ENCODE data around the gene CAPZA1. TPM values are rescaled to one million over a fixed set of nuclear protein-coding genes. Genes with fewer than 3 reads are reported as not detected.

Gene CAPZA1
- total RNA-seq, 1 donor from 2014 or later, result 121 TPM

- no peak overlapping the region for H3K4me3 Mint-ChIP-seq (ENCODE audit: unreplicated experiment)
- no peak overlapping the region for H3K27ac Mint-ChIP-seq (ENCODE audit: unreplicated experiment)
- H3K36me3 Mint-ChIP-seq (ENCODE audit: low read depth), result no peaks in the 10 kb centered on the region
- H3K9me3 Mint-ChIP-seq (ENCODE audit: low read depth), result no peaks in the 10 kb centered on the region
- peaks cover 26% of the 10 kb centered on the region for H3K4me1 Mint-ChIP-seq (ENCODE audit: low read depth)
- TF ChIP-seq CTCF (IDR thresholded peaks at IDR 0.05), result no peak
- no peaks in the 10 kb centered on the region for H3K27me3 Mint-ChIP-seq (ENCODE audit: low read depth)
- DNase-seq (ENCODE audit: low spot score), result peak; percentile 62
These were observed 92.0 kb downstream of the CAPZA1 start for GRCh38 chr1:112711670-112712069.

- no peak overlapping the region for H3K4me3 Mint-ChIP-seq (ENCODE audit: unreplicated experiment)
- H3K36me3 Mint-ChIP-seq (ENCODE audit: low read depth), result no peaks in the 10 kb centered on the region
- H3K4me1 Mint-ChIP-seq (ENCODE audit: low read depth), result peaks cover 26% of the 10 kb centered on the region
- TF ChIP-seq CTCF (IDR thresholded peaks at IDR 0.05), result no peak
- no peaks in the 10 kb centered on the region for H3K9me3 Mint-ChIP-seq (ENCODE audit: low read depth)
- peak; percentile 65 for DNase-seq (ENCODE audit: low spot score)
- no peak overlapping the region for H3K27ac Mint-ChIP-seq (ENCODE audit: unreplicated experiment)
- no peaks in the 10 kb centered on the region for H3K27me3 Mint-ChIP-seq (ENCODE audit: low read depth)
These were observed 92.6 kb downstream of the CAPZA1 start for GRCh38 chr1:112712191-112712590.

GRCh38 chr1:112712701-112713128 is 93.1 kb downstream of the CAPZA1 start:
- H3K4me3 Mint-ChIP-seq (ENCODE audit: unreplicated experiment), result no peak overlapping the region
- H3K36me3 Mint-ChIP-seq (ENCODE audit: low read depth), result no peaks in the 10 kb centered on the region
- peak; percentile 58 for DNase-seq (ENCODE audit: low spot score)
- TF ChIP-seq CTCF (IDR thresholded peaks at IDR 0.05), result no peak
- H3K27ac Mint-ChIP-seq (ENCODE audit: unreplicated experiment), result no peak overlapping the region
- H3K9me3 Mint-ChIP-seq (ENCODE audit: low read depth), result no peaks in the 10 kb centered on the region
- H3K27me3 Mint-ChIP-seq (ENCODE audit: low read depth), result no peaks in the 10 kb centered on the region
- H3K4me1 Mint-ChIP-seq (ENCODE audit: low read depth), result peaks cover 22% of the 10 kb centered on the region

GRCh38 chr1:112713466-112714312 is 94.1 kb downstream of the CAPZA1 start:
- DNase-seq (ENCODE audit: low spot score), result peak; percentile 71
- peak overlapping the region; percentile 49 for H3K27ac Mint-ChIP-seq (ENCODE audit: unreplicated experiment)
- no peaks in the 10 kb centered on the region for H3K9me3 Mint-ChIP-seq (ENCODE audit: low read depth)
- H3K4me3 Mint-ChIP-seq (ENCODE audit: unreplicated experiment), result peak overlapping the region; percentile 80
- H3K36me3 Mint-ChIP-seq (ENCODE audit: low read depth), result no peaks in the 10 kb centered on the region
- H3K27me3 Mint-ChIP-seq (ENCODE audit: low read depth), result peaks cover 1% of the 10 kb centered on the region
- TF ChIP-seq CTCF (IDR thresholded peaks at IDR 0.05), result no peak
- H3K4me1 Mint-ChIP-seq (ENCODE audit: low read depth), result peaks cover 20% of the 10 kb centered on the region

- H3K27me3 Mint-ChIP-seq (ENCODE audit: low read depth), result peaks cover 3% of the 10 kb centered on the region
- peak overlapping the region; percentile 80 for H3K4me3 Mint-ChIP-seq (ENCODE audit: unreplicated experiment)
- no peaks in the 10 kb centered on the region for H3K9me3 Mint-ChIP-seq (ENCODE audit: low read depth)
- H3K27ac Mint-ChIP-seq (ENCODE audit: unreplicated experiment), result peak overlapping the region; percentile 49
- no peaks in the 10 kb centered on the region for H3K36me3 Mint-ChIP-seq (ENCODE audit: low read depth)
- DNase-seq (ENCODE audit: low spot score), result peak; percentile 90
- peaks cover 20% of the 10 kb centered on the region for H3K4me1 Mint-ChIP-seq (ENCODE audit: low read depth)
- TF ChIP-seq CTCF (IDR thresholded peaks at IDR 0.05), result peak; percentile 46
These were observed 95.0 kb downstream of the CAPZA1 start for GRCh38 chr1:112714313-112715263.

Measured in chondrocyte (in vitro differentiated cells).